Articular chondrocyte of knee joint (primary cell): ENCODE measurements around the gene DNAH10. TPM values are rescaled to one million over a fixed set of nuclear protein-coding genes. Genes with fewer than 3 reads are reported as not detected.

Experiments
- small RNA-seq: library from RNA; depleted of rRNA; stranded (forward); fragments of <200 nt; gene quantifications from one replicate; pipeline ENCODE3, GENCODE V24; 2012
- total RNA-seq: library from RNA; depleted of rRNA; stranded (reverse); fragments of >200 nt; gene quantifications from 2 replicates; pipeline ENCODE4 v1.2.3, GENCODE V29; 2012

DNAH10 gene, protein sequence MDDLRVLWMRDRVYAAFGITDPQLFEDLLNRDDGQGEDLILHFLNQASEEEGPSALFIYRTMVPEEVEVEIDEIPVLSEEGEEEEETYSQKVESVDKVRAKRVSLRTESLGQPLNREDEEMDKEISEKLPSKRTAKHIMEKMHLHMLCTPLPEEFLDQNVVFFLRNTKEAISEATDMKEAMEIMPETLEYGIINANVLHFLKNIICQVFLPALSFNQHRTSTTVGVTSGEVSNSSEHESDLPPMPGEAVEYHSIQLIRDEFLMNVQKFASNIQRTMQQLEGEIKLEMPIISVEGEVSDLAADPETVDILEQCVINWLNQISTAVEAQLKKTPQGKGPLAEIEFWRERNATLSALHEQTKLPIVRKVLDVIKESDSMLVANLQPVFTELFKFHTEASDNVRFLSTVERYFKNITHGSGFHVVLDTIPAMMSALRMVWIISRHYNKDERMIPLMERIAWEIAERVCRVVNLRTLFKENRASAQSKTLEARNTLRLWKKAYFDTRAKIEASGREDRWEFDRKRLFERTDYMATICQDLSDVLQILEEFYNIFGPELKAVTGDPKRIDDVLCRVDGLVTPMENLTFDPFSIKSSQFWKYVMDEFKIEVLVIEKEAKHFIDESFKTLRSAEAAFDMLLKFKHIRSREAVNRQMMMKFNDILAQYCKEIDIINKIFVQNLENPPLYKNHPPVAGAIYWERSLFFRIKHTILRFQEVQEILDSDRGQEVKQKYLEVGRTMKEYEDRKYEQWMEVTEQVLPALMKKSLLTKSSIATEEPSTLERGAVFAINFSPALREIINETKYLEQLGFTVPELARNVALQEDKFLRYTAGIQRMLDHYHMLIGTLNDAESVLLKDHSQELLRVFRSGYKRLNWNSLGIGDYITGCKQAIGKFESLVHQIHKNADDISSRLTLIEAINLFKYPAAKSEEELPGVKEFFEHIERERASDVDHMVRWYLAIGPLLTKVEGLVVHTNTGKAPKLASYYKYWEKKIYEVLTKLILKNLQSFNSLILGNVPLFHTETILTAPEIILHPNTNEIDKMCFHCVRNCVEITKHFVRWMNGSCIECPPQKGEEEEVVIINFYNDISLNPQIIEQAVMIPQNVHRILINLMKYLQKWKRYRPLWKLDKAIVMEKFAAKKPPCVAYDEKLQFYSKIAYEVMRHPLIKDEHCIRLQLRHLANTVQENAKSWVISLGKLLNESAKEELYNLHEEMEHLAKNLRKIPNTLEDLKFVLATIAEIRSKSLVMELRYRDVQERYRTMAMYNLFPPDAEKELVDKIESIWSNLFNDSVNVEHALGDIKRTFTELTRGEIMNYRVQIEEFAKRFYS (N-terminal part only)
- 0.11 and 0.26 TPM in 2 replicates for total RNA-seq

GRCh38 chr12:123761841-123762714 lies at the start of gene DNAH10:
TSS of gene DNAH10 (plus strand) at chr12:123762301. CDS start at chr12:123762337, 36 bp downstream.

GRCh38 chr12:123972457-123973401 lies 210.6 kb downstream of the DNAH10 start, which contains the start of the genes CCDC92 and ZNF664:
TSS of gene CCDC92 (minus strand) at chr12:123972831. CDS start at chr12:123944305, 28,526 bp downstream.
TSS of gene ZNF664 (plus strand) at chr12:123973215. CDS start at chr12:124012145, 38,930 bp downstream.

Small RNA genes within 50 kb of the gene (small RNA-seq; reads per million reads assigned to genes)
- gene AC068790.4 (not detected), gene AC068790.6 (not detected)

Other genes starting within 250 kb of the DNAH10 start
- 11.2 and 13.3 TPM in 2 replicates for gene RILPL1, start 228.6 kb upstream of the DNAH10 start, total RNA-seq
- 582 and 597 TPM in 2 replicates for gene TMED2, start 177.7 kb upstream of the DNAH10 start, total RNA-seq
- 16.2 and 17.9 TPM in 2 replicates for gene DDX55, start 160.2 kb upstream of the DNAH10 start, total RNA-seq
- gene EIF2B1, start 128.6 kb upstream of the DNAH10 start, total RNA-seq = 38.5 and 44.0 TPM in 2 replicates
- 64.9 and 68.6 TPM in 2 replicates for gene GTF2H3, start 128.5 kb upstream of the DNAH10 start, total RNA-seq
- 24.2 and 29.0 TPM in 2 replicates for gene TCTN2, start 91.2 kb upstream of the DNAH10 start, total RNA-seq
- 19.7 and 36.6 TPM in 2 replicates for gene ATP6V0A2, start 49.9 kb upstream of the DNAH10 start, total RNA-seq
- gene CCDC92, start 210.5 kb downstream of the DNAH10 start, total RNA-seq = 21.0 and 22.7 TPM in 2 replicates
- 63.9 and 69.9 TPM in 2 replicates for gene ZNF664, start 210.9 kb downstream of the DNAH10 start, total RNA-seq